Measurements from ENCODE around the gene AVEN.

GRCh38 chr15:34011481-34011880, 27.5 kb downstream of the AVEN start:
- TF ChIP-seq, protein P1, sequence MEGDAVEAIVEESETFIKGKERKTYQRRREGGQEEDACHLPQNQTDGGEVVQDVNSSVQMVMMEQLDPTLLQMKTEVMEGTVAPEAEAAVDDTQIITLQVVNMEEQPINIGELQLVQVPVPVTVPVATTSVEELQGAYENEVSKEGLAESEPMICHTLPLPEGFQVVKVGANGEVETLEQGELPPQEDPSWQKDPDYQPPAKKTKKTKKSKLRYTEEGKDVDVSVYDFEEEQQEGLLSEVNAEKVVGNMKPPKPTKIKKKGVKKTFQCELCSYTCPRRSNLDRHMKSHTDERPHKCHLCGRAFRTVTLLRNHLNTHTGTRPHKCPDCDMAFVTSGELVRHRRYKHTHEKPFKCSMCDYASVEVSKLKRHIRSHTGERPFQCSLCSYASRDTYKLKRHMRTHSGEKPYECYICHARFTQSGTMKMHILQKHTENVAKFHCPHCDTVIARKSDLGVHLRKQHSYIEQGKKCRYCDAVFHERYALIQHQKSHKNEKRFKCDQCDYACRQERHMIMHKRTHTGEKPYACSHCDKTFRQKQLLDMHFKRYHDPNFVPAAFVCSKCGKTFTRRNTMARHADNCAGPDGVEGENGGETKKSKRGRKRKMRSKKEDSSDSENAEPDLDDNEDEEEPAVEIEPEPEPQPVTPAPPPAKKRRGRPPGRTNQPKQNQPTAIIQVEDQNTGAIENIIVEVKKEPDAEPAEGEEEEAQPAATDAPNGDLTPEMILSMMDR (IDR thresholded peaks at IDR 0.05 in 8 of 11, conservative IDR thresholded peaks at IDR 0.05 in 3 of 11) = no peak
- TF ChIP-seq POLR2AphosphoS5 (IDR thresholded peaks at IDR 0.05) = no peak

All from spleen (tissue), 7 donors.